Ishikawa (cell line): ENCODE results near the gene TRIM67.

Source experiments
- CEBPB ChIP-seq: IDR thresholded peaks from 2 replicates; pipeline ENCODE4 v1.6.1; 2012
- EP300 ChIP-seq: IDR thresholded peaks from 2 replicates; pipeline ENCODE4 v1.6.1; 2012; ENCODE audit warnings: borderline replicate concordance
- FOXM1 ChIP-seq: IDR thresholded peaks from 2 replicates; pipeline ENCODE4 v1.6.1; 2012; ENCODE audit warnings: low read depth, borderline replicate concordance
- MAX ChIP-seq: IDR thresholded peaks from 2 replicates; pipeline ENCODE4 v1.6.1; 2012
- NFIC ChIP-seq: IDR thresholded peaks from 2 replicates; pipeline ENCODE4 v1.6.1; 2012
- REST ChIP-seq: IDR thresholded peaks from 2 replicates; pipeline ENCODE4 v1.6.1; 2012; ENCODE audit warnings: low read depth, mild to moderate bottlenecking
- TEAD4 ChIP-seq: IDR thresholded peaks from 2 replicates; pipeline ENCODE4 v1.6.1; 2012
- USF1 ChIP-seq: IDR thresholded peaks from 2 replicates; pipeline ENCODE4 v1.6.1; 2012

GRCh38 chr1:231236938-231237337, 75.1 kb downstream of the TRIM67 start:
- TF ChIP-seq USF1 = no peak
- TF ChIP-seq EP300 = no peak
- no peak for TF ChIP-seq FOXM1
- TF ChIP-seq REST = no peak
- no peak for TF ChIP-seq TEAD4
- no peak for TF ChIP-seq MAX
- no peak for TF ChIP-seq NFIC
- TF ChIP-seq CEBPB = no peak
